GM19324 (cell line): ENCODE results near the gene EDEM2.
"Not testable (repeated sequence)": the region's sequence is repeated elsewhere in the genome, so short reads cannot be mapped to it uniquely, and the experiment has no call there.

ENCODE experiments used
- ATAC-seq: cut with Tn5 transposase; IDR thresholded peaks from one replicate; pipeline ENCODE4 v1.9.1; 2021; ENCODE audit warnings: mild to moderate bottlenecking, moderate library complexity; ENCODE audit not compliant: unreplicated experiment, low FRiP score

EDEM2 gene

DNA sequence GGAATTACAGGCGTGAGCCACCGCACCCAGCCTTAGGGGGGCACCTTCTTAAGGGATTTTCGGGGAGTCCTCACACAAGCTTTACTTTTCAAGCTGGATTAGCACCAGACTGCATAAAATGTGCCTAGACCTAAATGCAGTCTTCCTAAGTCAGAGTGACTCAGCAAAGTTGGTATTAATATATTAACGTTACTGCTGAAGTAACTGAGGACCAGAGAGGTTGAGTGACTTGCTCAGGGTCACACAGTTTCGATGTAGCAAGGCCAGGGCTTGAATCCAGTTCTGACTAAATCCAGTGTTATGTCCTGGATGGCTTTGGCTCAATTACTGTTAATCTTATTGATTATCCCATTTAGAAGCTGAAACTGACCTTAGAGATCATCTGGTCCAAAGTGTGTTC is 13.4 kb downstream of the EDEM2 start:
- ATAC-seq = no peak

DNA sequence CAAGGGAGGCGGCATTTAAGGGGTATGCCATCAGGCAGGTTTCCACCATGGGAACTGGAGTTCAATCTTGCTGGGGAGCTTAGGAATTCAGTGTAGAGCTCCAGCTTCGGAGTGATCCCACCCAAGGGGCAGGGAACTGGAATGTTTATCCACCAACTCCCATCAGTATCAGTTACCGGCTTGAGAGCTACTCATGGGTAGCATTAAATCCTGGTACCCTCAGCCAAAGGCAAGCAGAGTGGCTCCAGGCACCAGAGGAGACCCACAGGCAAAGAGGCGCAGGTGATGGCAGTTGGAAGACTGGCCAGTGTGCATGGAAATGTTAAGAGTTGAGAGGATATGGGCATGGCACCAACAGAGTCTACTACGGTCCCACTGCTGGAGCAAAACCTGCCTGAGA is 14.1 kb downstream of the EDEM2 start:
- no peak for ATAC-seq

DNA sequence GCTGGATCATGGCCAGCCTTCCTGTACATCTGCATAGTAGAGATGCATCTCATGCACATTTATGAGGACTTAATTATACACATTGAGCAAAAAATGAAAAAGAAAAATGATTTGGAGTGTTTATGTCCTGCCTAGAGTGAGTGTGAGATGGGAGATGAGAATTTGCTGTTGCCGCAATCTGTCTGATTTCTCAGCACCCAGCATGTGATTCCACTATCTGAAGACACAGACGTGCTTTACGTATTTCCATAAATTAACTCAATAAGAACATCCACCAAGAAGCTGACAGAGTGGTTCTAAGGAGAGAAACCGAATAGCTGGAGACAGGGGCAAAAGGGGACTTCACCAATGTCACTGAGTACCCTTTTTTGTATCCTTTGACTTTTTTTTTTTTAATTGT is 15.2 kb downstream of the EDEM2 start:
- no peak for ATAC-seq

DNA sequence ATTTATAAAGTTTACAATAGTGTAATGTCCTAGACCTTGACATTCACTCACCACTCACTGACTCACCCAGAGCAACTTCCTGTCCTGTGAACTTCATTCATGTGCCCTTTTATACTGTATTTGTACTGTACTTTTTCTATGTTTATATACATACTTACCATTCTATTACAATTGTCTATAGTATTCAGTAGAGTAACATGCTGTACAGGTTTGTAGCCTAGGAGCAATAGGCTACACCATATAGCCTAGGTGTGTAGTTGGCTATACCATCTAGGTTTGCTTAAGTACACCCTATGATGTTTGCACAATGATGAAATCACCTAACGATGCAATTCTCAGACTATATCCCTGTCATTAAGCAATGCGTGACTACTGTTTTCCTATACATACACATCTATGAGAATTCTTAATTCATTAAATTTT is 17.5 kb downstream of the EDEM2 start:
- no peak for ATAC-seq

DNA sequence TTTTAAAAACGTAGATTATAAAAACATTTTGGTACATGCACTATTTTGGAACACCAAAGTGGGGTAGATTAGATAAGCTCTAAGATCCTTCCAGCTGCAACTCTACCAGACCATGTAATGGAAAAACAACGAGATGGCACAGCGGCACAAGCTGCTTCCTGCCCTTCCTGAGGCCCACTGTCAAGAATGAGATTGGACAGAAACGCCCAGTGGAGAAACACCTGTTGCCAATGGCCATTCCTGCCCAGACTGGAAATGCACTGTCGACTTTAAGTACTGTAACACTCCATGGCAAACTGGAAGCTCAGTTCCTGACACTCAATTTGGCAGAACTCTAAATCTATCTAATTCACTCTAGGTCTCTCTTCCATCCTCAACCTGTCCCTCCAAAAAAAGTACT is 21.4 kb downstream of the EDEM2 start:
- no peak for ATAC-seq

DNA sequence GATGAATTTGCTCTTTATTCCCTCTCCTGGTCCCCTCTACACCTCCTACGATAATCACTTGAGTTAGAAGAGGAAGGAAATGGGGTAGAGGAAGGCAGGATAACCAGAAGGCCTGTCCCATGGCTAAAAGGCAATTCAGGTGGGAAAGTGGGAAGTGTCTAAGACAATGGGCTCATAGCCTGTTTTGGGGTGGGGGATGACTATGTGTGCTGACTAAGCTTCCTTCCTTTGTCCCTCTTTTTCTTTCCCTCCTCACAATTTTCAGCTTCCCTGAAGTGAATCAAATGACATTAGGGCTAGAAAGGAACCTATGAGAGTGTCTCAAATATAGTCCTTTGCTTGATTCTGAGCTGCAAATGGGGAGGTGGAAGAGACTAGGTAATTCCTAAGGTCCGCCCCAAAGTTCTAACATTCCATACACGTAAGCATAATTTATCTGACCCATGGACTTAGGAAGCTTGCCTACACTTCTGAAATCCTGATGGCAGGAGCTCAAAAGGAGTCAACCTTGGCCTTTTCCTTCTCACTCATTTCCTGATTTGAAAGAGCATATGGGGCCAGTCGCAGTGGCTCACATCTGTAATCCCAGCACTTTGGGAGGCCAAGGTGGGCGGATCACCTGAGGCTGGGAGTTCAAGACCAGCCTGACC is 24.3 kb downstream of the EDEM2 start:
- ATAC-seq = no peak

DNA sequence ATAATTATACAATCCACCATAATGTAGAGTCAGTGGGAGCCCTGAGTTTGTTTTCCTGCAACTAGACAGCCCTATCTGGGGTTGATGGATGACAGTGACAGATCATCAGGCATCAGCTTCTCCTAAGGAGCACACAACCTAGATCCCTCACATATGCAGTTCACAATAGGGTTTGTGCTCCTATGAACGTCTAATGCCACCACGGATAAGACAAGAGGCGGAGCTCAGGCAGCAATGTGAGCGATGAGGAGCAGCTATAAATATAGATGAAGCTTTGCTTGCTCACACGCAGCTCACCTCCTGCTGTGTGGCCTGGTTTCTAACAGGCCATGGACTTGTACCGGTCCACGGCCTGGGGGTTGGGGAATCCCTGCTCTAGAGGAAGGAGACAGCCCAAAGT is 25.9 kb downstream of the EDEM2 start:
- no peak for ATAC-seq

DNA sequence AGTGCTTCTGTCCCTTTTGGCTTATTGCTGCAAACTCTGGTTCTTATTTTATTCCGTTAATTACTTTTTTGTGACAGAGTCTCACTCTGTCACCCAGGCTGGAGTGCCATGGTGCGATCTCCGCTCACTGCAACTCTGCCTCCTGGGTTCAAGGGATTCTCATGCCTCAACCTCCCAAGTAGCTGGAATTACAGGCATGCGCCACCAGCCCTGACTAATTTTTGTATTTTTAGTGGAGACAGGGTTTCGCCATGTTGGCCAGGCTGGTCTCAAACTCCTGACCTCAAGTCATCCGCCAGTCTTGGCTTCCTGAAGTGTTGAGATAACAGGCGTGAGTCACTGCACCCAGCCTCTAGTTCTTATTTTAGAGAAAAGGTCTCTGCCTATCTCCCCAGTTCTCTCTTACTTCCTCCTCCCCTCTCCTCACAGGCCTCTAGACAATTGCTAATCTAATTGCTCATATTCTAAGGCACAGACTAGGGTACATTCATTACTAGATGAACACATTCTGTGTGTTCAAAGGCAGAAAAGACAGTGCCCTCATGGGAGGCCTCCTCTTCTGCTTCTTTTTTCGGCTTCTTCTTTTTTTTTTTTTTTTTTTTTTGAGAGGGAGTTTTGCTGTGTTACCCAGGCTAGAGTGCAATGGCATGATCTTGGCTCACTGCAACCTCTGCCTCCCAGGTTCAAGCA is 27.0 kb downstream of the EDEM2 start:
- ATAC-seq = no peak

DNA sequence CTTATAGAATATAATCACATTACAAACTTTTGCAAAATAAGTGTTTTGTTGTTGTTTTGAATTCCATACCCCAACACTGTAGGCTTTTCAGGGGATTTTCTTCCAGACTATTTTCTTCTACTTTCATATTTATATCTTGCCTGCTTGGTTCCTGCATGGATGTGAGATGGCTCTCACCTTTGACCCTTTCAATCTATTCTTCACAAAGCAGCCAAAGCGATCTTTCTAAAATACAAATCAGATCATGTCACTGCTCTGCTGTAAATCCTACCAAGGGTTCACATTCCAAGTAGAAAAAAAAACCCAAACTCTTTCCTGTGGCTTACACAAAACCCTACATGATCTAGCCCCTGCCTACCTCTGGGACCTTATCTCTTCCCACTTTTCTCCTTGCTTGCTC is 29.5 kb downstream of the EDEM2 start:
- ATAC-seq = no peak

DNA sequence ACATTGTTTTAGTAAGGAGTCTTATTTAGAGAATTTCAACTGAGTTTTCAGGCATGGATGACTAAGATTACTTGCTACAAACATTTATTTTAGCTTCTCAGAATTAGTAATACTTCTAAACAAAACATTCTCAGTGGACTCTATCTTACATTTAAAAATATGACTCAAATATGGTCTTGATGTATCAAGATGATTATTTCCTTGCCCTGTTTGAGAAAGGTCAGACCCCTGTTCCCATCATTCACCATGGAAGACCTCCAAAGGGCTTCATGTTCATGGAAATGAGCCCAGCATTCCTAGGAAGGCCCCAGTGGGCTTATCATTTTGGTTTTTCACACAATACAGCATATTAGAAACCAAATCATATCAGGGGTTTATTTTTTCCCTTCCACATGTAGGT is 29.9 kb downstream of the EDEM2 start:
- no peak for ATAC-seq

DNA sequence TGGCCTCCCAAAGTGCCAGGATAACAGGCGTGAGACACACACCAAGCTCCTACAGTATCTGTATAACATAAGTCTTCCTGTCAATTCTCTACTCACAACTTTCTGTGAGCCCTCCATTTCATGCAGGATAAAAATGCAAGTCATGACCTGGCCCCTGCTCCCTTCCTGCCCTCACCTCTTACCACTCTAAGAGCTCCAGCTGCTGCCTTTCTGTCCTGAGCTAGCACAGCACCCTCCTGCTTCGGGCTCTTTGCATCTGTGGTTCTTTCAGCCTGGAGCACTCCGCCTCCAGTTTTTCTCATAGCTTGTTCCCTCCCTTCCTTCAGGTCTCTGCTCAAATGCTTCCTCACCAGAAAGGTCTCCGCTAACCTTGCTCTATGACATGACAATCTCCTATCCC is 30.9 kb downstream of the EDEM2 start:
- no peak for ATAC-seq

DNA sequence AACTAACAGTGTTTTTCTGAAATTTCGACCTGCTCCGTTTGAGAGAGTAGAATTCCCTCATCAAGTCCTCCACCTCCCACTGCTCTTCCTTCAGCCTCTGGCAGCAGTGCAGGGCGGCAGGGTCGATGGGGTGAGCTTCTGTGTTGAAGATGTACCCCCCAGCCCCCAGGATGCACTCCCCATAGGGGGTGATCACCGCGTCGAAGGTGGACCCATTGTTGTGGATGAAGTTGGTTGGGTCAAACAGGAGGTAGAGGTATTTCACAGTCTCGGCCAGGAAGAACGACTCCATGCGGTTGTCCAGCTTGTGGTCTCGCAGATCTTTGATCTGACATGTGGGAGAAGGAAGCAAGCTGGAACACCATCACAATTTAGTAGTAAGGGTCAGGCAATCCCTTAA is 31.5 kb downstream of the EDEM2 start:
- ATAC-seq = no peak

DNA sequence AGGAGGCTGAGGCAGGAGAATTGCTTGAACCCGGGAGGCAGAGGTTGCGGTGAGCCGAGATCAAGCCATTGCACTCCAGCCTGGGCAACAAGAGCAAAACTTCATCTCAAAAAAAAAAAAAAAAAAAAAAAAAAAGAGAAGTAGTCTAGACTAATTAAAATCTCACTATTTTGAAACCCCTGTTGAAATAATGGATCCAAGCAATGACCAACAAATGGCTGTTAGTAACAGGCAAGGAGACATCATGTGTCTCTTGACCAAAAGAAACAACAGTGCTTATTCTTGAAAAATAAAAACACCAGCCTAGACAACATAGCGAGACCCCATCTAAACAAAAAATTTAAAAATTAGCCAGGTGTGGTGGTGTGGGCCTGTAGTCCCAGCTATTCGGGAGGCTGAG is 34.9 kb downstream of the EDEM2 start:
- not testable (repeated sequence) for ATAC-seq

DNA sequence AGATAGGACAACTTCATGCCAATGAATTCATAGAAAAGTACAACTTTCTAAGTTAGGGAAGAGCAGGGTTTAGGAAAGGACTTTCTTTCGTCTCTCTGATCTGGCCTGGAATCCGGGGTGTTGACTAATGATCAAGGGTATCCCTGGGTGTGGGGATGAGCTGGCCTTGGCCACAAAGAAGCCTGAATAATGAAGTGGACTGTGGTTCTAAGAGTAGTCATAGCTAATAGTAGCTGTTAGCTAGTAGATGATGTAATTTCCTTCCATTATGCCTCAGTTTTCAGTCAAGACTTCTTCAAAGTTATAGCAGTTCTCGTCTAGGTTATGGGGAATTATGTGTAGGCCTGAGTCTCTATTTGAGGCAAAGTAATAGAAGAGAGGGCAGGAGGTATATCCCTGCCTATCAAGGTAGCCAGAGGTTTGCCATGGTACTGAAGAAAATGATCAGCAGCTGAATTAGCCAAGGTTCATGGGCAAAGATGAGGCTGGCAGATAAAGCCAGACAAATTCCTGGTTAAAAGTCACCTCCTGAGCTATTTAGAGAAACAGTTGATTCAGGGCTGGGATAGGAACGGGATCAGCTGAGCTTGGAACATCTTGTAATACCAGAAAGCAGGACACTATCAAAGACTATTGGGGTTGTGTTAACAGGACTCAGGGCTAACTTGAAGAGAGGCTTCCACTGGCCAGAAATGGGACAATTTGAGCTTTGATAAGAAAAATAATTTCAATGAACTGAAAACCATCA is 35.8 kb downstream of the EDEM2 start:
- no peak for ATAC-seq

DNA sequence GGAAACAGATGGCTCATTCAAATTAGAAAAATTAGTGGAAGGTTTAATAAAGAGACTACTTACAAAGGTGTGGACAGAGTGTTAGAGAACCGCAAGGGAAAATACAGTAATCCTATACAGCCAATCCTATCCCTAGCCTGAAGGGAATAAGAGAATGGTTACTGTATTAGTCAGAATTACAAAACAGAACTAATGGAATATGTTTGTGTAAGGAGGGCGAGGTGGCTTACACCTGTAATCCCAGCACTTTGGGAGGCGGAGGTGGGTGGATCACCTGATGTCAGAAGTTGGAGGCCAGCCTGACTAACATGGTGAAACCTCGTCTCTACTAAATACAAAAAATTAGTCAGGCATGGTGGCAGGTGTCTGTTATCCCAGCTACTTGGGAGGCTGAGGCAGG is 38.2 kb downstream of the EDEM2 start:
- no peak for ATAC-seq

DNA sequence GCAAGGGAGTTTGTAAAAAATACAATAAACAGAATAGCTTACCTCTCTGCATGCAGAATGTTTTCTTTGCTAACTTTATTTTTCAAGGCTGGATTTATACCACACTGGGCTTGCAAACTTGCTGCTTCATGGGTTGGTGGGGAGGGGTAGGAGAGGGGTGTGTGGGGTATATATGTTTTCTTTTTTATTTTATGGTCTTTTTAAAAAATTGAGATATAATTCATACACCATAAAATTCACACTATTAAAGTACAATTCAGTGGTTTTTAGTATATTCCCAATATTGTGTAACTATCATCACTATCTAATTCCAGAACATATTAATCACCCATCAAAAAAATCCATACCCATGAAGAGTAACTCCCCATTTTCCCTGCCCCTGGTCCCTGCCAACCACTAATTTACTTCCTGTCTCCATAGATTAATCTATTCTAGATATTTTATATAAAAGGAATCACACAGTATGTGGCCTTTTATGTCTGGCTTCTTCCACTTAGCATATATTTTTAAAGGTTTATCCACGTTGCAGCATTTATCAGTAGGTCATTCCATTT is 40.2 kb downstream of the EDEM2 start:
- ATAC-seq = no peak

DNA sequence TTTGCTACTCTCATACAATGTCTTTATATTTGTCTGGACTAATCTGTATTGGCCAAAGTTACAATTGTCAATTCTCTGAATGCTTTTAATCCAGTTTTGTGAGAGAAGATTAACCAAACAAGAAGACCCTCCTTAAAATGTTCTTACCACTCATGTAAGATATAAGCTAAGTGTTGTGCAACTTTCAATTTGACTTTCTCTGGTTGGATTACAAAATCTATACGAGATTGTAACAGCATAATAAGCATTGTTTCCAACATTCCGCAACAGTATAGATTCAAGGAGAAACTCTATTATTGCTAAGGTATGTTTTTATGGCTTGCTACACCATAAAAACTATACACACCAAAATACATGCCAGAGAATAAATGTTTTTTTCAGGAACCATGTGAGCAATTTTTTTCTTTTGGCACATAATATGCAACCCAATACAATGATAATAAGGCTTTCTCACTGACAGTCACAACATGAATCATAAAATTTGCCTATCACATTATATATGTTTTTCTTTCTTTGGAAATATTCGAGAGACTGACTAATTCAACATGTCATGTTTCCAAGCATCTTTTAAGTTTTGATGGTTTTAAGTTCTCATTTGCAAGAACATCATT is 42.3 kb downstream of the EDEM2 start:
- ATAC-seq = no peak

DNA sequence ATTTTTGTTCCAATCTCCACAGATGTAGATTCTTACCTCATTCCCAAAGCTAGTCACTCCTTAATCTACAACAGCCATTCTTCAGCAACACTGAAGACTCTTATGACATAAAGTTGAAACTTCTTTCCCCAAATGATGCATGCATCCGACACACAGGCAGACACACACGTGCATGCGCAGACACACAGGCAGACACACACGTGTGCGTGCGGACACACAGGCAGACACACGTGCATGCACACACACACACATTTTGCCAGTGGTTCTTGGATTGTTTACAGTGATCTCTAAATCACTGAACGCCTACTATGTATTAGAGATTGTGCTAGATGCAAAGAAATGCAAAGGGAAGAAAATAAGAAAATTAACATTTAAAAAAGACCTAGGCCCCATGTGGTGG is 45.5 kb downstream of the EDEM2 start:
- no peak for ATAC-seq

DNA sequence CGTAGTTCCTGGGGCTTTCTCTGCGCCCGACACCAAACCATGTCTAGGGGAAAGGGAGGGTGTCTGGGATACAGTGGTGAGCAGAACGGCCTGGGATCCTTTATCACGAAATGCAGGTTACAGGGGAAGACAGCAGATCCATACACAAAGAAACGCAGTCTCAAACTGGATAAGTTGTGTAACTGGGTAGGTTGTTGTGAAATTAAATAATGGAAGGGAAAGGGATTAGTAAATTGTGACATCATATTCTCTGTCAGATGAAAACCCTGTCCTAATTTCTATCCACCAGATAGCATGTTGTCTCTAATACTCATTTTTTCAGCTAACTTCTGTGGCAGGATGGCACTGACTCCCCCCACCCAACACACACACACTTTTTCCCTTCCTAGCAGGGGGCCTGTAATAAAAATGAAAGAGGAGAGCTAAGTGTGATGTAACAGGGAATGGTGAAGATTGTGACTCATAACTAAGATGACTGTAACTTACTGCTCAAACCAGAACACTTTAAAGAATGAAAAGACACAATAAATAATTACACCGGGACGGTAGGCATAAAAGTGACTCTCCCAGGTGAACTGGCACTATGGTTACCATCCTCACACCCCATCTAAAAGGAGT is 53.8 kb downstream of the EDEM2 start:
- ATAC-seq = no peak

DNA sequence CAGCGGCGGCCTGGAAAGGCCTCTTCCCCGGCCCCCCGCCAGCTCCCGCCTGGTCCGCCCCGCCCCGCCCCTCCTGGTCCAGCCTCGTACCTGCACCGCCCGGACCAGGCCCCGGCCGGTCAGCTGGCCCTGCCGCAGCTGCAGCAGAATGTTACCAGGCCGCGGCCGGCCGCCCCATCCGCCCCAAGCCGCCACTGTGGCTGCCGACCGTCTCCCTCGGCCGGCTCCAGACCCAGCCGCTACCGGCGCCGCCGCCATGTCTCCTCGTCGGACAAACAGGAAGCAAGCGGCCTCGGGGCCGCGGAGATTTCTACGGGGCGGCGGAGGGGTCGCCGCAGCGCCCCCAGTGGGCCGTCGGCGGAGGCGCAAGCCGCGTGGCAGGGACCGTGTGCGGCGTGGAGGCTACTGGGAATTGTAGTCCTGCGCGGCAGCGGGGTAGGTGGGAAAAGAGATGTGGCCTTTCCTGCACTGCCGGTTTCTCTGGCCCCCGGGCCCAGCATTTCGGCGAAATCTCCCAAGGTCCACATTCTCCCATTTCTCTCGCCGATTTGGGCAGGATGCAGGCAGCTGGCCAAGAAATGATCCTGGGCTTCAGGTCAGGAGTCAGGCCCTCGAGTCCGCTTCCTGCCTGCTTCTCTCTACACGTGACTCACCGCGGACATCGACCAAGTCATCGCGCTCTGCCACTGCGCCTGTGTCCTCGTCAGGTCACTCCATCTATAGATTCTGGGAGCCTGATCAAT is 54.4 kb downstream of the EDEM2 start, which contains the start of gene TRPC4AP:
TRPC4AP (minus strand) TSS at position 284 of the 743 bp plus-strand sequence; CDS start at position 258, 26 bp downstream.
- ATAC-seq = peak; percentile 93
